HEK293 (cell line): ENCODE measurements around the gene ZNF385D.

Experiments used
- OVOL3 ChIP-seq: fragments of 450-650 bp; formaldehyde crosslinking; IDR thresholded peaks from 2 replicates; pipeline ENCODE4 v1.5.1; 2016; ENCODE audit warnings: missing biosample characterization, missing genetic modification characterization
- TCF7L2 ChIP-seq: IDR thresholded peaks from 2 replicates; pipeline ENCODE4 v1.6.1; 2011; ENCODE audit warnings: low read depth, mild to moderate bottlenecking, inconsistent platforms, low read length, moderate library complexity, borderline replicate concordance
- ZBTB20 ChIP-seq: fragments of 450-650 bp; formaldehyde crosslinking; IDR thresholded peaks from 2 replicates; pipeline ENCODE4 v1.5.1; 2016; ENCODE audit warnings: missing biosample characterization, missing genetic modification characterization
- ZNF138 ChIP-seq: fragments of 450-650 bp; formaldehyde crosslinking; IDR thresholded peaks from 2 replicates; pipeline ENCODE4 v1.5.1; 2016; ENCODE audit warnings: missing biosample characterization, missing genetic modification characterization, borderline replicate concordance
- ZNF16 ChIP-seq: fragments of 450-650 bp; formaldehyde crosslinking; IDR thresholded peaks from 2 replicates; pipeline ENCODE4 v1.5.1; 2016; ENCODE audit warnings: low read depth, missing biosample characterization, missing genetic modification characterization
- ZNF23 ChIP-seq: fragments of 450-650 bp; formaldehyde crosslinking; IDR thresholded peaks from 2 replicates; pipeline ENCODE4 v1.5.1; 2016; ENCODE audit warnings: missing biosample characterization, missing genetic modification characterization, borderline replicate concordance
- ZNF76 ChIP-seq: fragments of 450-650 bp; formaldehyde crosslinking; IDR thresholded peaks from 2 replicates; pipeline ENCODE4; 2016; ENCODE audit warnings: low read depth, missing biosample characterization, missing genetic modification characterization, borderline replicate concordance
- TF ChIP-seq, protein P1 (sequence below): fragments of 450-650 bp; formaldehyde crosslinking; IDR thresholded peaks from 2 replicates; pipeline ENCODE4 v1.5.1; 2016; ENCODE audit warnings: missing biosample characterization, missing genetic modification characterization
- TF ChIP-seq, protein P2 (sequence below): fragments of 450-650 bp; formaldehyde crosslinking; IDR thresholded peaks from 2 replicates; pipeline ENCODE4 v1.5.1; 2016; ENCODE audit warnings: missing biosample characterization, missing genetic modification characterization, low read depth
- TF ChIP-seq, protein P3 (sequence below): fragments of 450-650 bp; formaldehyde crosslinking; IDR thresholded peaks from 2 replicates; pipeline ENCODE4 v1.5.1; 2016; ENCODE audit warnings: missing biosample characterization, missing genetic modification characterization

DNA sequence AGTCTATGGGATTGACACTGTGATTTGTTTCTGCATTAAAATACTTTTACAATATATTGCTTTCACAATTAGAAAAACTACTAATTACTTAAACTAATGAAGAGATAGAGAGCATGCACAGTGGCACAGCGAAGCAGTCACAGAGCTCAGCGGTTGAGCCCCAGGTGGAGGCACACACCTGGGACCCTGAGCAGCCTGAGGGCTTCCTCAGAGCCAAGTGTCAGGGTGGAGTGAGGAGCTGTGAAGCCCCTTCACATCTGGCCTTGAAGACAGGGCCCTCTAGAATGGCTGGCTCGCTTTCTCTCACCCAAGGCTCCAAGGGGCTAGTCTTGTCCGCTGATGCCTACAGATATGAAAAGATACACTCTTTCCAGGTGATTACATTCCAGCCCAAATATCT lies 287.7 kb downstream of the ZNF385D start:
- TF ChIP-seq, protein P1, sequence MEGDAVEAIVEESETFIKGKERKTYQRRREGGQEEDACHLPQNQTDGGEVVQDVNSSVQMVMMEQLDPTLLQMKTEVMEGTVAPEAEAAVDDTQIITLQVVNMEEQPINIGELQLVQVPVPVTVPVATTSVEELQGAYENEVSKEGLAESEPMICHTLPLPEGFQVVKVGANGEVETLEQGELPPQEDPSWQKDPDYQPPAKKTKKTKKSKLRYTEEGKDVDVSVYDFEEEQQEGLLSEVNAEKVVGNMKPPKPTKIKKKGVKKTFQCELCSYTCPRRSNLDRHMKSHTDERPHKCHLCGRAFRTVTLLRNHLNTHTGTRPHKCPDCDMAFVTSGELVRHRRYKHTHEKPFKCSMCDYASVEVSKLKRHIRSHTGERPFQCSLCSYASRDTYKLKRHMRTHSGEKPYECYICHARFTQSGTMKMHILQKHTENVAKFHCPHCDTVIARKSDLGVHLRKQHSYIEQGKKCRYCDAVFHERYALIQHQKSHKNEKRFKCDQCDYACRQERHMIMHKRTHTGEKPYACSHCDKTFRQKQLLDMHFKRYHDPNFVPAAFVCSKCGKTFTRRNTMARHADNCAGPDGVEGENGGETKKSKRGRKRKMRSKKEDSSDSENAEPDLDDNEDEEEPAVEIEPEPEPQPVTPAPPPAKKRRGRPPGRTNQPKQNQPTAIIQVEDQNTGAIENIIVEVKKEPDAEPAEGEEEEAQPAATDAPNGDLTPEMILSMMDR (tag by site-specific recombination): no peak
- TF ChIP-seq ZNF76 (tag by site-specific recombination) (no peak), ZNF16 (tag by site-specific recombination) (no peak), TCF7L2 (no peak), ZNF23 (tag by site-specific recombination) (no peak), OVOL3 (tag by site-specific recombination) (no peak), ZNF138 (tag by site-specific recombination) (no peak), ZBTB20 (no peak)
- TF ChIP-seq, protein P2, sequence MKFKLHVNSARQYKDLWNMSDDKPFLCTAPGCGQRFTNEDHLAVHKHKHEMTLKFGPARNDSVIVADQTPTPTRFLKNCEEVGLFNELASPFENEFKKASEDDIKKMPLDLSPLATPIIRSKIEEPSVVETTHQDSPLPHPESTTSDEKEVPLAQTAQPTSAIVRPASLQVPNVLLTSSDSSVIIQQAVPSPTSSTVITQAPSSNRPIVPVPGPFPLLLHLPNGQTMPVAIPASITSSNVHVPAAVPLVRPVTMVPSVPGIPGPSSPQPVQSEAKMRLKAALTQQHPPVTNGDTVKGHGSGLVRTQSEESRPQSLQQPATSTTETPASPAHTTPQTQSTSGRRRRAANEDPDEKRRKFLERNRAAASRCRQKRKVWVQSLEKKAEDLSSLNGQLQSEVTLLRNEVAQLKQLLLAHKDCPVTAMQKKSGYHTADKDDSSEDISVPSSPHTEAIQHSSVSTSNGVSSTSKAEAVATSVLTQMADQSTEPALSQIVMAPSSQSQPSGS (tag by site-specific recombination): no peak
- TF ChIP-seq, protein P3, sequence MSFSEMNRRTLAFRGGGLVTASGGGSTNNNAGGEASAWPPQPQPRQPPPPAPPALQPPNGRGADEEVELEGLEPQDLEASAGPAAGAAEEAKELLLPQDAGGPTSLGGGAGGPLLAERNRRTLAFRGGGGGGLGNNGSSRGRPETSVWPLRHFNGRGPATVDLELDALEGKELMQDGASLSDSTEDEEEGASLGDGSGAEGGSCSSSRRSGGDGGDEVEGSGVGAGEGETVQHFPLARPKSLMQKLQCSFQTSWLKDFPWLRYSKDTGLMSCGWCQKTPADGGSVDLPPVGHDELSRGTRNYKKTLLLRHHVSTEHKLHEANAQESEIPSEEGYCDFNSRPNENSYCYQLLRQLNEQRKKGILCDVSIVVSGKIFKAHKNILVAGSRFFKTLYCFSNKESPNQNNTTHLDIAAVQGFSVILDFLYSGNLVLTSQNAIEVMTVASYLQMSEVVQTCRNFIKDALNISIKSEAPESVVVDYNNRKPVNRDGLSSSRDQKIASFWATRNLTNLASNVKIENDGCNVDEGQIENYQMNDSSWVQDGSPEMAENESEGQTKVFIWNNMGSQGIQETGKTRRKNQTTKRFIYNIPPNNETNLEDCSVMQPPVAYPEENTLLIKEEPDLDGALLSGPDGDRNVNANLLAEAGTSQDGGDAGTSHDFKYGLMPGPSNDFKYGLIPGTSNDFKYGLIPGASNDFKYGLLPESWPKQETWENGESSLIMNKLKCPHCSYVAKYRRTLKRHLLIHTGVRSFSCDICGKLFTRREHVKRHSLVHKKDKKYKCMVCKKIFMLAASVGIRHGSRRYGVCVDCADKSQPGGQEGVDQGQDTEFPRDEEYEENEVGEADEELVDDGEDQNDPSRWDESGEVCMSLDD (tag by site-specific recombination): no peak
